GM12864 (cell line): ENCODE results near the gene TRIM71.

Source experiments
- DNase-seq: peaks from one replicate; pipeline ENCODE4 v3.0.0-alpha.2; 2011; ENCODE audit warnings: low read depth
- H3K4me3 ChIP-seq: 2 replicates; pipeline ENCODE4 v1.5.1; 2011; ENCODE audit warnings: mild to moderate bottlenecking, low read depth, low read length, control low read depth
- CTCF ChIP-seq: IDR thresholded peaks from 2 replicates; pipeline ENCODE4 v1.5.1; 2011; ENCODE audit warnings: low read depth, mild to moderate bottlenecking, moderate library complexity, low read length, control low read depth, inconsistent platforms; ENCODE audit errors: missing control alignments

Gene TRIM71

GRCh38 chr3:32881624-32882023, 63.8 kb downstream of the TRIM71 start:
- no peak for TF ChIP-seq CTCF
- no peak overlapping the region for H3K4me3 ChIP-seq
- no peak for DNase-seq

GRCh38 chr3:32882189-32882588, 64.4 kb downstream of the TRIM71 start:
- no peak for DNase-seq
- no peak overlapping the region for H3K4me3 ChIP-seq
- no peak for TF ChIP-seq CTCF

- no peak for TF ChIP-seq CTCF
- H3K4me3 ChIP-seq: no peak overlapping the region
- DNase-seq: peak; percentile 61
Observed at GRCh38 chr3:32882603-32883025, 64.8 kb downstream of the TRIM71 start.

- TF ChIP-seq CTCF: no peak
- H3K4me3 ChIP-seq: no peak overlapping the region
- DNase-seq: no peak
Observed at GRCh38 chr3:32883817-32884216, 66.0 kb downstream of the TRIM71 start.

- no peak for DNase-seq
- H3K4me3 ChIP-seq: no peak overlapping the region
- no peak for TF ChIP-seq CTCF
Observed at GRCh38 chr3:32884591-32884990, 66.8 kb downstream of the TRIM71 start.

GRCh38 chr3:32885283-32885901, 67.6 kb downstream of the TRIM71 start:
- no peak for DNase-seq
- no peak overlapping the region for H3K4me3 ChIP-seq
- no peak for TF ChIP-seq CTCF

- H3K4me3 ChIP-seq: no peak overlapping the region
- no peak for DNase-seq
- no peak for TF ChIP-seq CTCF
Observed at GRCh38 chr3:32886296-32886695, 68.5 kb downstream of the TRIM71 start.
